Stimulated activated CD4-positive, alpha-beta T cell treated with anti-CD3 and anti-CD28 coated beads, Interleukin-12 subunit alpha, Interleukin-12 subunit beta, amount 100 ng/mL, for 48 hours (primary cell): ENCODE results near the gene GLO1.
"Not testable (repeated sequence)": the region's sequence is repeated elsewhere in the genome, so short reads cannot be mapped to it uniquely, and the experiment has no call there.

ENCODE experiments used
- DNase-seq, 3 donors: peaks; one replicate each; pipeline ENCODE4 v3.0.0-alpha.2; 2020; ENCODE audit warnings: low read depth in 2 of 3, low spot score in 1 of 3

The GLO1 gene

DNA sequence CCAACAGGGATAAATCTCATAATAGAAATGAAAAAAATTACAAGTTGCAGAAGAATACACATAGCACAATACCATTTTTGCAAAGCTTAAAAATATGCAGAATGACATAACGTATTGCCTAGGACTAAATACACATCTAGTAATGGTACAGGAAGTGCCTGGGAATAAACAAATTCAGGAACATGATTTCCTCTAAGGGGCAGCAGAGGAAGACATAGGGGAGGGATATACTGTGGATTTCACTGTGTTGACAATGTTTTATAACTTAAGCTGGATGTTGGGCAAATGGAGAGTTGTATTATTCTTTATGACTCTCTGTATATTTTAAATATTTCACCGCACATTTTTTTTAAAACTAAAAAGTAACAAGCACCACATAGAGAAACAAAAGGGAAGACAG is 5.6 kb upstream of the GLO1 start:
- DNase-seq: no peak

DNA sequence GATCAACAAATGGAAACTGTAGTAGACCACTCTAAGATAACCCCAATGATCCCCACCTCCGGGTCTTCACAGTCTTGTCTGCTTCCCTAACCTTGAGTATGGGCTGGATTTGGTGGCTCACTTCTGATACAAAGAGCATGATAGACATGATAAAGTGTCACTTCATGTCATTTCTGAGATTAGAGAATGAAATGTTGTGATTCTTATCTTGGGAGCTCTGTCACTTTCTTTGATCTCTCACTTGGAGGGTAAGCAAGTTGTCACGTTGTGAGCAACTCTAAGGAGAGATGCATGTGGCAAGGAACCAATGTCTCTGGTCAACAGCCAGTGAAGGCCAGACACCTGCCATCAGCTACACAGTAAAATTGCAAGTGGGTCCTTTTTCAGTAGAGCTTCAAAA is 3.0 kb upstream of the GLO1 start:
- no peak for DNase-seq

DNA sequence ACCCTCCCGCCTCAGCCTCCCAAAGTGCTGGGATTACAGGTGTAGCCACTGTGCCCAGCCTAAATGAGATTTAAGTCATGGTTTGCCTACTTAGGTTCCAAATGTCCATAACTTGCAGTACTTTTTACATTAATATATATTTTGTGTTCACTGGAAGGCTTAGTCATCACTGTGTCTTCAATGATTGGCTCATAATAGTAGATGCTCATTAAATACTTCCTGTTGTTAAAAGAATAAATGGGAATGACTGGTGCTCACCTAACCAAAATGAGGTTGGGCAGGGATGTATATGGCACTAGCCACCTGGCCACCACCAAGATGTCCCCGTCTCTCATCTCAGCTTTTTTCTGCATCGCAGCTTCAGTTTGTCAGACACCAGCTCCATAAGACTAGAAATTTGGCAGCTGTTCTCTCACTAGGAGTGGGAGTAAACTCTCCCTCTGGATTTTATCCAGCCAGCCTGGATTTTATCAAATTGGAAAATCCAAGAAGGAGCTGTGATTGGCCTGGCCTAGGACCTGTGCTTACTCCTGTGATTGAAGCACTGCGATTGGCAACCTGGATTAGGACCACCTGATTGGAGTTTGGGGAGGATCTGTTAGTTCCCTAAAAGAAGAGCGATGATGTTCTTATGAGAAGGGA is 1.1 kb upstream of the GLO1 start:
- no peak for DNase-seq

DNA sequence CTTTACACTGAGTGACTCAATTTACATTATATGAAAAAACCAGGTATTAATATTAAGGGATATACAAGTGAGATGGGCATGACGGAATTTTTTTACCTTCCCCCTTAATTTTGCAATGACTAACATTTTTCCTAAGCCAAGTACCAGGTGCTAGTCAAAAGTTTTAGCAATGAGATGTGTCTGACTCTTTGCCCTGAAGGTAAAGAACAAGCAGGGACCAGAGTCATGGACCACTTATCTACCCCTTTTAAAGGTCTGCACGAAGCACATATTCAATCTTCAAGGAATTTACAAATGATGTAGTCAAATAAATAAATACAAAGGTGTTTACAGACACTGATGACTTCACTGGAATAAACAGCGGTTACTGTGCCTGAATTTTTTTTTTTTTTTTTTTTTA is 1.4 kb downstream of the GLO1 start:
- no peak for DNase-seq

DNA sequence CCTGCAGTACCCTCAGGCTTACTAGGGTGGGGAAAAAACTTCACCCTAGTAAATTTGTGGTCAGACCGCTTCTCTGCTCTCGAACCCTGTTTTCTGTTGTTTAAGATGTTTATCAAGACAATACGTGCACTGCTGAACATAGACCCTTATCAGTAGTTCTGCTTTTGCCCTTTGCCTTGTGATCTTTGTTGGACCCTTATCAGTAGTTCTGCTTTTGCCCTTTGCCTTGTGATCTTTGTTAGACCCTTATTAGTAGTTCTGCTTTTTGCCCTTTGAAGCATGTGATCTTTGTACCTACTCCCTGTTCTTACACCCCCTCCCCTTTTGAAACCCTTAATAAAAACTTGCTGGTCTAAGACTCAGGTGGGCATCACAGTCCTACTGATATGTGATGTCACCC is 3.2 kb downstream of the GLO1 start:
- not testable (repeated sequence) for DNase-seq

DNA sequence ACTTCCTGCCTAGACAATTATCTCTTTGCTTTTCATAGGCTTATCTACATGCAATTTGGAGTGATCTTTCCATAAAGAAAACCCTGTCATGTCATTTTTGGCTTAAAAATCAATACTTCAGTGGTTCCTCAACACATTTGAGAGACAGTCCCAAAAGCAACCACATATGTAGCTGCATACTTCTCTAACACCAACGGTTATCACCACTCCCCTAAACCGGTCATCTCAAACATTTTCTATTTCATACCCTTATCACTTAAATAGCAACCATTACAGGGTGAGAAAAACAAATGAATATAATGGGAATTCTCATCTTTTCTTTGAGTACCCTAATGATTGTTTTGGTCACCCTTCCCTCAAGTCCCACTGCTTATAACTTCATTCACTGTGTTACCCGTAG is 5.1 kb downstream of the GLO1 start:
- no peak for DNase-seq

DNA sequence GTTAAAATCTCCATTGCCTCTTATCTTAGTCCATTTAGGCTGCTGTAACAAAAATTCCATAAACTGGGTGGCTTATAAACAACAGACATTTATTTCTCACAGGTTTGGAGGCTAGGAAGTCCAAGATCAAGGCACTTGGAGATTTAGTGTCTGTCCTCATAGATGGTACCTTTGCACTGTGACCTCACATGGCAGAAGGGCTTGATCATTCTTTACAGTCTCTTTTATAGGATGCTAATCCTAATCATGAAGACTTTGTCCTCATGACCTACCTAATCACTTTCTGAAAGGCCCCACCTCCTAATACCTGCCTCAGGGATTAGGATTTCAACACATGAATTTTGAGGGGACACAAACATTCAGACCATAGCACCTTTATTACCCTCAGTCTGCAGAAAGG is 6.6 kb downstream of the GLO1 start:
- no peak for DNase-seq

DNA sequence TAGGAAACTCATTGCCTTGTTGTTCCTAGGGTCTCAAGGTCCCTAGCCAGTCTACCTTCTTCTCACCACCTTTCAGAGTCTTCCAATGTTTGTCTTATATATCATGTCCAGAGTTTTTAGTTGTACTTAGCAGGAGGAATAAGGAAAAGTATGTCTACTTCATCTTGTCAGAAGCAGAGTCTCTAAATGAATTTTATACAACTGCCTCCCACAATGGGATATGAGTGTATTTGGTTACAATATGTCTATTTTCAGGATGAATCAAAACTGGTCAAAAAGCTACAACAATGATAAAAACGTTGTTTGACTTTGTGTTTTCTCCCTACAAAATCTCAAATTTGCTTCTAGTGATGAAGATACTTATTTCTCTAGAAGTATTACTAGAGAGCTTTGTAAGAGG is 7.0 kb downstream of the GLO1 start:
- DNase-seq: no peak

DNA sequence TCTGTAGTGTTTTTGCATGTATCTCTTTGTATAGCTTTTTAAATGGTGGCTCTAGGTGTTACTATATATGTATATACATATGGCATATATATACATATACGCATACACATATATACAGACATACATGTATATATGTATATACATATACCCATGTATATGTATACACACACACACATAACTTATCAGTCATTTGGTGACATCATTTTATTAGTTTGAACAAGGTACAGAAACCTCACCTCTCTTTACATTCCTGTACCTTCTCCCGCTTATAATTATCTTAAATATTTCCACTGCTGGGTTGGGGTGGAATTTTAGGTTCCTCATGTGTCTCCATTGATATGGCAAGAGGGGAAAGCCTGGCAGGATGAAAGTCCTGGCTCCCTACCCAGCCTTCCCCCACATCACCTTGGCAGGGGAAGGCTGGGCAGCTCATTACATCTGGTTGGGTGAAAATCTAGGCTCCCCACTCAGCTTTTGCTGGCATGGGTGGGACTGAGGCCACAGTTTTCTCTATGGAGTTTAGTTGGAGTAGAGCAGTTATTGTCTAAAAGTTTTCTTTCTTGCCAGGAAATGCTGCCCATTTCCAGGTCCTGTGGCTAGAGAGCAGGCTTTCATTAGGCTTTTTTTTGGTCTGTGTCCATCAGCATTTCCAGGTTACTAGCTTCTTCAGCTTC is 7.6 kb downstream of the GLO1 start:
- no peak for DNase-seq

DNA sequence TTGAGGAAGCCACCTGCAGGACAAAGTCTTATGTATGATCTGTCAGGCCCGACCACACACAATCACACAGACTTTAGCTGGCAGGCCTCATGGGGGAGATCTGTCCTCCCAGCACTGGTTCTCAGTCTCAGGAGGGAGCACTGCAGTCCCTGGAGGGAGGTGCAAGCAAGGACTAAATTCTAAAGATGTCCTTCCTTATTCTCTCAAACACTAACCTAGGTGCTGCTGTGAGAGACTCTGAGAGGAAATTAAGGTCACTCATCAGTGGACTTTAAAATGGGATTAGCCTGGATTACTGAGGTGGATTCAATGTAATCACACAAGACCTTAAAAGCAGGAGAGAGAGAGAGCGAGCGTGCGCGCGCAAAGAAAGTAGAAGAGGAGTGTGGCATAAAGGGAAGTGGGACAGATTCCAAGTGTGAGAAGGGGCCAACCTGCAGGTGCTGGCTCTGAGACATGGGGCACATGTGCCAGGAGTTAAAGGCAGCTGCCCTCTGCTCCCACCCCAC is 14.3 kb downstream of the GLO1 start:
- DNase-seq: no peak

DNA sequence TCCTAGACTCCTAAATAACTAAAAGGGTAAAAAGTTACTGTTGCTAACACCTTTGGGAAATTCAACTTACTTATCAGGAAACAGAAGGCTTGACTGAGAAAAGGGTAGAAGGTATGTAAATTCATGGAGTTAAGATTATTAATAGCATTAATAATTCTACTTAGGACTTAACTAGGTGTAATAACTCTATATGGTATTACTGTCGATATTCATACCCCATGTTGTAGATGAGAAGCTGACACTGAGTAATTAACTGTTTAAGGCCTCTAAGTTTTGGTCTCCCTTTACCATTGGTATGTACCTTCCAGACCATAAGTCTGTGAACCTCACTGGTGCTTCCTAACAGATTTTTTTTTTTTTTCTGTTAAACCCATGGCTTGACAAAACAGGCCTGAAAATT is 15.4 kb downstream of the GLO1 start:
- no peak for DNase-seq

DNA sequence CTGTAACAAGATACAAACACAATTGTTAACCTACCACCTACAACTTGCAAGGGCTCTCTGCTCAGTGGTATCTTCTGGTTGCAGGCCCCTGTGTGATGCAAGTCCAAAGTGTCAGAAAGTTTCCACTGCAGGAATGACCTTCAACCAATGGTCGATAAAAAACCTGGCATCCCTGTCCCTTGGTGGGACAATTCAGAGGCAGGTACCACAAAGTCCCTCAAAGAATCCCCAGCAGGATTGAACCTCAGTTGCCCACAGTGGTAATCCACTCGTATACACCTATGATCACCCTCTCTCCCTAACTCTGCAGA is 15.9 kb downstream of the GLO1 start:
- DNase-seq: no peak

DNA sequence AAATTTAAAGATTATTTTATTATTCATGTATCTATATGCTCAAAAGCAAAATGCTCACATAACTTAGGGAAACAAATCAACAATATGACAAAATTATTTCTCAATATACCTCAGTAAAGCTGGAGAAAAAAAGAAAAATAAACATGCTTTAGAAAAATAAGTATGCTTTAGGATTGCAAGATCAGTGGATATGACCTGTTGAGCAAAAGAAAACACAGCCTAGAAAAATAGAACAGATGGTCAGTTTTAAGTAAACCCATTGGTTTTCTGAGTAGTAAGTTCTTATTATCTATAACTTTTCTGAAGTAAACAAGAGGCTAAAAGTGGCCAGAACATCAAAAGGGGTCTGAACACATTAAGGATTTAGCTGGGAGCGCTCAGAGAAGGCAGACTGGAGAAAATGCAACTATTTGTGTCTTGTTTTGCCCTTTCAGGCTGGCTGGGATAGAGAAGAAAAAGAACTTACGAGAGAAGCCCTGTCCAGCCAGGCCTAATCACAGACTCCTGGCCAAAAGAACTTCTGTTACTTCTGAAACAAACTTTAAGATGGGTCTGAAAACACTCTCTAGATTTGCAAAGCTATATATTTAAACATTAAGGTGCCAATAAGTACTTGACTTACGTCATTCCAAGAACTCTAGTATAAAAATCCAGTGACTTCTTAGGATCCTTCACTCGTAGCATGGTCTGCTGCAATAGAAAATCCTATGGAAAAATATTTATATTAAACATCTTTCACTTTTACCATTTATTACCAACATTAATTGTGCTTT is 16.5 kb downstream of the GLO1 start:
- no peak for DNase-seq

DNA sequence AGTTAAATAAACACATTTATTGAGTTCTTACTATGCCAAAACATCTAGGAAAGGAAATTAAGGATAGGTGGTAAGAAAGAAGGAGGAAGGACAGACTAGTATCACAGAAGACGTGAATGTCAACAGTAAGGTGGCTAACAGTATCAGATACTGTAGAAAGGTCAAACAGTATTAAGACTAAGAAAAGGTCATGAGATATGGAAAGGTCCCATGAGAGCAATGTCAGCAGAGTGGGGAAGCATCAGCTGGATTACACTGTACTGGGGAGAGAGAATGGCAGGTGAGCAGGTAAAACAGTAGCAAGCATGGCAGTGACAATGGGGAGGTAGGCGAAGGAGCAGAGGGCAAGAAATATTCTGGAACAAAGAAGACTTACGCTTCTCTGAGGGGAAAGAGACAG is 18.0 kb downstream of the GLO1 start:
- DNase-seq: no peak

DNA sequence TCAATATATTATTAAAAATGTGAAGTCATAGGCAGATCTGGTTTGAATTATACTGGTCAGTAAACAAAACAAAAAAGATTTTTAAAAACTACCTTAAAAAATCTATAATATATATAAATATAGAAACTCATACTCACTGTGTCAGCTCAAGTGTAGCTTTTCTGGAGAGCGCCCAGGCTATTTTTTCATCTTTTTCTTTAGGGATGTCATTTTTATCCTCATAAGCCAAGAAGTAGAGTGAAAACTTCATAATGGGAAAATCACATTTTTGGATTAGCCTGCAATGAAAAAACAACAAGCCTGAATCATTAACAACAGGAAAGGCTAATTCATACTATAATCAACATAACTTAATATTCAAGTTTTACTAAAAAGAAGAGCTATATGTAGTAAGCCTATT is 18.7 kb downstream of the GLO1 start:
- no peak for DNase-seq

DNA sequence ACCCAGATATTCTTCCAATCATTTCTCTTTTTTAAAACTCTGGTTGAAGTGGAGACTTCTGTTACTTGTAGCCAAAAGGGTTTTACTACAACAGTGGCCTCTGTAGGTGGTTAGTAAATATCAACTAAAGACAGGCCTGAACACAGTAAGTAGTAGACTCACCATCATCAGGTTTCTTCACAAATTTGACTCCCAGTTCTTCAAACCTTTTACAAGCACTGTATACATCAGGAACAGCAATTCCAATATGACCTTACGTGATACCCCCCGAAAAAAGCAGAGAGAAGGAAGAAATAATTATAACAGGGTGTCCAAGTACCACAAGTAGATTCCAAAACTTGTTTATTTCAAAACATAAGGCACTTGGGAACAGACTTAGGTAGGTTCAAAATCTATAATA is 21.1 kb downstream of the GLO1 start:
- no peak for DNase-seq

DNA sequence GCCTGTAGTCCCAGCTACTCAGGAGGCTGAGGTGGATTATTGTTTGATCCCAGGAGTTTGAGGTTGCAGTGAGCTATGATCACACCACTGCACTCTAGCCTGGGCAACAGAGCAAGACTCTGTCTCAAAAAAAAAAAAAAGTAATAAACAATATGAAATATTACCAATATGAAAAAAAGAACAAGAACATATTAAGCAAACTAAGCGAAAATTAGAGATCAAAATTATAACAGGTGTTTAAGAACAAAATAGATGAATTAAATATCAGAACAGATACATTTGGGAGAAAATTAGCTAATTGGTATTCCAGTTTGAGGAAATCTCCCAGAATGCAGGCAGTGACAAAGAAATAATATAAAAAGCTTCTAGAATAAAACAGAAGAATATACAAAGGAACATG is 23.3 kb downstream of the GLO1 start:
- DNase-seq: no peak

DNA sequence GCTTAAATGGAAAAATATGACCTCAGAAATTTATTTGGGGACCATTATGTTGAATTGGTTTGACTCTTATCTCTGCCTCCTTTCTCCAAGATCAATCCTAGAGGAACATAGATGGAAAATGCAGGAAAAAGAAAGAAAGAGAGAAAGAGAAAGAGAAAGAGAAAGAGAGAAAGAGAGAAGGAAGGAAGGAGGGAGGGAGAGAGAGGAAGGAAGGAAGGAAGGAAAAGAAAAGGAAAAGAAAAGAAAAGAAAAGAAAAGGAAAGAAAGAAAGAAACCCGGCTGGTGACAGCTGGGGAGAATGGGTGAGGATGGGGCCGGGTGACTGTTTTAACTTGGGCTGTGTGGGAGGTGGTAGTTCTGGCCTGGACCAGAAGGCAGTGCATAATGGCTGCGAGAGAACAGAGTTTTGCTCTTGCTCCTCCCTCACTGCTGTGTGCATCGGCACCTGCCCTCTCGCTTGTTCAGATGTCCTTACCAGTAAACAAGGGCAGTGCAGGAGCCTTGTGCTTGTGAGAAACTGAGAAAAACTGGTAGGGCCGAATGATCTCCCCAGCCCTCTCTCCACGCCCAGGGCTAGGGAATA is 24.7 kb downstream of the GLO1 start:
- DNase-seq: no peak

DNA sequence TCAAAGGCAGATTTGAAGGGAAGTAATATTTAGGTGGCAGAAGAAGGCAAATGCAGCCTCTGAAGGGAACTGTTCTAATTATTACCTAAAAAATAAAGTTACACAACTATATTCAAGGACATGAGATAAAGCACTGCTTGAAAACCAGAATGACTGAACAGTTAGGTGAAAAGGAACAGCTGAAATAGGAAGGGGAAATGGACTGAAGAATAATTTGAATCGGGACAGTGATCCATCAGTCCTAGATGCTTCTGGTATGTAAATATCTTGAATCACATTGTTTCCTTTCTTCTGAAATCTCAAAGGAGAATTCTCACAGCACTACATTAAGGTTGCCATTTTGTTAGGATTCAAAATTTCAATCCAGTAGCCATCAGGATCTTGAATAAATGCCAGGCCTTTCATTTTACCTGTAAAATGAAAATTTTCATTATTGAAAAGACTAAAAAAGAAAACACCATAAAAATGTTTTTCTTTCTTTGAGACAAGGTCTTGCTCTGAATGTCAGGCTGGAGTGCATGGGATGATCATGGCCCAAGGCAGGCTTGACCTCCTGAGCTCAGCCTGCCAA is 25.9 kb downstream of the GLO1 start:
- DNase-seq: no peak

DNA sequence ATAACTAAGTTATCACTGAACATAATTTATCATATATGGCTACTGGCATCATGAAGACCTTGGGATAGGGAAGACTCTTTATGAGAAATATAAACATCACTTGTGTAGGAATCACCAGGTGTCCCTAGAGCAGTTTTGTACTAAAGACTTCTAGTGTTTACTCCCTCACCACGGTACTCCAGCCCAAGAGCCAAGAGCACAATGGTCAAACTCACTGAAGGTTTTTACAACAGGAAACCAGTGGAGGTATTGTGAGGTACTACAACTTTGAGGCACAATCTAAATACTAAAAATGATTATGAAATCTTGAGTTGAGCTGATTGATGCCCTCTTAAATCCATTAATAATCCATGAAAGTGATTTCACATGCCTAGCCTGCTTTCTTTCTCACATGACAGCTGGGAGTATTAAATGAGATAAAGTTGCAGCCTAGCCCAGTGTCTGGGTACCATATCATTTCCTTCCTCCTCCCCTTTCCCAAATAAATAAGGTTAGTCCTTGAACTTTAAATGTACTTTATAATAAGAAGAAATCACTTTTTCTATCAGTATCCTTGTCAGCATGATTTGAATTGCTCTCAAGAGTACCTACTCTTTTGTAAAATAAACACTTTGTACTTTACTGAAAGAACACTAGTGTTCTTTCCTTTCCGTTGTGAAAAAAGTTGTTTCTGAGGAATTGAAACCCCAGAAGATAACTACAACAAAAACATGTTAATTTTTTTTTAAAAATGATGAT is 26.5 kb downstream of the GLO1 start:
- DNase-seq: no peak
